GM12874 (cell line): ENCODE measurements around the gene LPAR6.

Experiments
- CTCF ChIP-seq: IDR thresholded peaks from 2 replicates; pipeline ENCODE4 v1.5.1; 2011; ENCODE audit warnings: low read depth, mild to moderate bottlenecking, control low read depth, low read length, moderate library complexity; ENCODE audit not compliant: insufficient read depth

The LPAR6 gene

GRCh38 chr13:48443442-48444208 is 30.7 kb upstream of the LPAR6 start:
- no peak for TF ChIP-seq CTCF

GRCh38 chr13:48437371-48437770 is 24.5 kb upstream of the LPAR6 start:
- no peak for TF ChIP-seq CTCF

- no peak for TF ChIP-seq CTCF
Measured at GRCh38 chr13:48436661-48437288, 23.9 kb upstream of the LPAR6 start.

- TF ChIP-seq CTCF, result no peak
Measured at GRCh38 chr13:48434200-48434599, 21.3 kb upstream of the LPAR6 start.

GRCh38 chr13:48431987-48432615 is 19.2 kb upstream of the LPAR6 start:
- TF ChIP-seq CTCF, result no peak

- no peak for TF ChIP-seq CTCF
Measured at GRCh38 chr13:48431431-48431830, 18.5 kb upstream of the LPAR6 start.

- TF ChIP-seq CTCF, result no peak
Measured at GRCh38 chr13:48429886-48430285, 17.0 kb upstream of the LPAR6 start.
